Activated T-helper 1 cell treated with anti-CD3 and anti-CD28 coated beads, Interleukin-2, amount 50 U/mL, for 16 hours (primary cell): ENCODE data around the gene CACNA1C.
"Not testable (repeated sequence)": the region's sequence is repeated elsewhere in the genome, so short reads cannot be mapped to it uniquely, and the experiment has no call there.

ENCODE experiments used
- DNase-seq, 2 donors: peaks; one replicate each; pipeline ENCODE4 v3.0.0-alpha.2; 2020; ENCODE audit warnings: low read depth in 1 of 2, low spot score in 1 of 2

CACNA1C gene

GRCh38 chr12:2475984-2476383 lies 423.2 kb downstream of the CACNA1C start:
- DNase-seq = no peak

- DNase-seq = no peak
These were observed 424.4 kb downstream of the CACNA1C start for GRCh38 chr12:2477009-2477766.

- no peak for DNase-seq
These were observed 427.2 kb downstream of the CACNA1C start for GRCh38 chr12:2479851-2480535.

GRCh38 chr12:2481346-2481745 lies 428.6 kb downstream of the CACNA1C start:
- DNase-seq = no peak

GRCh38 chr12:2481951-2482350 lies 429.2 kb downstream of the CACNA1C start:
- DNase-seq = no peak

GRCh38 chr12:2482938-2483660 lies 430.3 kb downstream of the CACNA1C start:
- no peak for DNase-seq

GRCh38 chr12:2483713-2484112 lies 430.9 kb downstream of the CACNA1C start:
- DNase-seq = no peak

GRCh38 chr12:2484141-2484776 lies 431.5 kb downstream of the CACNA1C start:
- no peak for DNase-seq

- no peak for DNase-seq
These were observed 432.9 kb downstream of the CACNA1C start for GRCh38 chr12:2485681-2486080.

- no peak for DNase-seq
These were observed 434.0 kb downstream of the CACNA1C start for GRCh38 chr12:2486796-2487195.

GRCh38 chr12:2487278-2487677 lies 434.5 kb downstream of the CACNA1C start:
- no peak for DNase-seq

- no peak for DNase-seq
These were observed 435.3 kb downstream of the CACNA1C start for GRCh38 chr12:2488131-2488530.

- no peak for DNase-seq
These were observed 435.8 kb downstream of the CACNA1C start for GRCh38 chr12:2488596-2488995.

GRCh38 chr12:2489275-2489674 lies 436.5 kb downstream of the CACNA1C start:
- no peak for DNase-seq

GRCh38 chr12:2490831-2491230 lies 438.0 kb downstream of the CACNA1C start:
- no peak for DNase-seq

- DNase-seq = not testable (repeated sequence)
These were observed 438.6 kb downstream of the CACNA1C start for GRCh38 chr12:2491349-2491748.

GRCh38 chr12:2492236-2492635 lies 439.4 kb downstream of the CACNA1C start:
- DNase-seq = no peak

GRCh38 chr12:2493086-2493485 lies 440.3 kb downstream of the CACNA1C start:
- no peak for DNase-seq

- no peak for DNase-seq
These were observed 441.9 kb downstream of the CACNA1C start for GRCh38 chr12:2494486-2495192.

- no peak for DNase-seq
These were observed 442.8 kb downstream of the CACNA1C start for GRCh38 chr12:2495417-2496112.
